ENCODE results near the gene NEK4. TPM values are rescaled to one million over a fixed set of nuclear protein-coding genes. Genes with fewer than 3 reads are reported as not detected.

Gene NEK4
- total RNA-seq, 2 donors from 2014 or later: 10.1 to 73.2 TPM

- no peaks in the 10 kb centered on the region for H3K27me3 ChIP-seq
- no peak for ATAC-seq
- intact Hi-C loops (cut with DNase I): no loop called here
Observed at GRCh38 chr3:52787672-52788625, 17.2 kb upstream of the NEK4 start.

GRCh38 chr3:52787246-52787645, 16.5 kb upstream of the NEK4 start:
- ATAC-seq (no peak), DNase-seq (no peak)
- H3K36me3 ChIP-seq (replicated peaks in 1 of 2; ENCODE audit: insufficient read depth in 1 of 2, low read depth in 2 of 2): no peaks in the 10 kb centered on the region
- intact Hi-C loops (cut with DNase I): no loop called here
- no peaks in the 10 kb centered on the region for H3K27me3 ChIP-seq
- TF ChIP-seq CTCF (IDR thresholded peaks at IDR 0.05): no peak
- TF ChIP-seq POLR2A (IDR thresholded peaks at IDR 0.05): no peak
- H3K27ac ChIP-seq: no peak overlapping the region
- H3K4me3 ChIP-seq: no peak overlapping the region
- no peaks in the 10 kb centered on the region for H3K9me3 ChIP-seq
- 83 to 91% methylated on average over 10 to 11 of the region's 11 CpGs for WGBS, 2 donors
- H3K4me1 ChIP-seq: no peaks in the 10 kb centered on the region

More at GRCh38 chr3:52787672-52788625, 17.2 kb upstream of the NEK4 start:
- TF ChIP-seq CTCF (IDR thresholded peaks at IDR 0.05) (no peak), POLR2A (IDR thresholded peaks at IDR 0.05) (no peak)
- no peaks in the 10 kb centered on the region for H3K36me3 ChIP-seq (replicated peaks in 1 of 2; ENCODE audit: insufficient read depth in 1 of 2, low read depth in 2 of 2)
- no peak overlapping the region for H3K27ac ChIP-seq
- no peak overlapping the region for H3K4me3 ChIP-seq
- 65 to 73% methylated on average over 14 to 16 of the region's 17 CpGs for WGBS, 2 donors
- no peaks in the 10 kb centered on the region for H3K4me1 ChIP-seq
- H3K9me3 ChIP-seq: no peaks in the 10 kb centered on the region
- no peak for DNase-seq

GRCh38 chr3:52786330-52787215, 15.8 kb upstream of the NEK4 start:
- 71 to 77% methylated on average over 19 of the region's 19 CpGs for WGBS, 2 donors
- Histone ChIP-seq H3K4me3 (no peak overlapping the region), H3K36me3 (replicated peaks in 1 of 2; ENCODE audit: insufficient read depth in 1 of 2, low read depth in 2 of 2) (no peaks in the 10 kb centered on the region), H3K27me3 (no peaks in the 10 kb centered on the region), H3K4me1 (no peaks in the 10 kb centered on the region), H3K9me3 (no peaks in the 10 kb centered on the region), H3K27ac (no peak overlapping the region)
- TF ChIP-seq POLR2A (IDR thresholded peaks at IDR 0.05): no peak
- TF ChIP-seq CTCF (IDR thresholded peaks at IDR 0.05): no peak
- intact Hi-C loops (cut with DNase I): no loop called here
- ATAC-seq: no peak
- DNase-seq: no peak

- Histone ChIP-seq H3K36me3 (replicated peaks in 1 of 2; ENCODE audit: insufficient read depth in 1 of 2, low read depth in 2 of 2) (no peaks in the 10 kb centered on the region), H3K9me3 (no peaks in the 10 kb centered on the region), H3K4me3 (no peak overlapping the region), H3K4me1 (no peaks in the 10 kb centered on the region), H3K27me3 (no peaks in the 10 kb centered on the region), H3K27ac (no peak overlapping the region)
- TF ChIP-seq POLR2A (IDR thresholded peaks at IDR 0.05): no peak
- no peak for TF ChIP-seq CTCF (IDR thresholded peaks at IDR 0.05)
- 62 to 90% methylated on average over 5 of the region's 5 CpGs for WGBS, 2 donors
- intact Hi-C loops (cut with DNase I): no loop called here
- ATAC-seq (no peak), DNase-seq (peak in 1 of 4 donors; percentile 6)
Observed at GRCh38 chr3:52784931-52785590, 14.3 kb upstream of the NEK4 start.
